ENCODE results near the gene POR. TPM values are rescaled to one million over a fixed set of nuclear protein-coding genes. Genes with fewer than 3 reads are reported as not detected.

The POR gene
- polyA plus RNA-seq, 1 of the 3 experiments (the other 2 are of a cell fraction): 68.7 TPM

- 97% methylated on average over 11 of the region's 11 CpGs for WGBS (ENCODE audit: low lambda C conversion rate)
- Histone ChIP-seq H3K4me1 (ENCODE audit: control insufficient read depth in 1 of 2, insufficient read depth in 2 of 2, low read depth in 1 of 2, low read length in 1 of 2) (peaks cover 0 to 50% of the 10 kb centered on the region in 2 experiments; a peak in 1 of 4 replicates), H3K9me3 (no peaks in the 10 kb centered on the region), H3K9ac (no peak overlapping the region), H3K27me3 (ENCODE audit: insufficient read depth) (no peaks in the 10 kb centered on the region), H3K36me3 (replicated peaks in 1 of 2; ENCODE audit: control insufficient read depth in 1 of 2, insufficient read depth in 2 of 2, low read length in 1 of 2) (no peaks in the 10 kb centered on the region), H3K9me2 (no peaks in the 10 kb centered on the region), H3K27ac (ENCODE audit: low read depth in 2 of 2, low read length in 1 of 2) (no peak overlapping the region; a peak in 1 of 4 replicates), H3F3A (replicated peaks; ENCODE audit: insufficient read depth) (no peaks in the 10 kb centered on the region), H4K20me1 (ENCODE audit: insufficient read depth) (no peaks in the 10 kb centered on the region), H2AFZ (ENCODE audit: low read depth) (no peak overlapping the region), H3K4me3 (ENCODE audit: low read depth in 2 of 2, low read length in 1 of 2) (no peak overlapping the region), H3K4me2 (no peak overlapping the region), H3K79me2 (ENCODE audit: insufficient read depth) (no peaks in the 10 kb centered on the region)
- DNase-seq: no peak
- POLR2A ChIA-PET: interaction anchor here (1.2 to 2.4 kb wide), 2 partner anchors 10 to 52 kb away, joined by 3 to 10 read pairs; partner anchors contain the start of gene POR
- CTCF ChIA-PET: interaction anchor here (0.7 to 4.0 kb wide), 6 partner anchors 8 to 101 kb away, joined by 3 to 18 read pairs (median 4); no protein-coding TSS in a partner anchor
- TF ChIP-seq RAD21 (IDR thresholded peaks at IDR 0.05; ENCODE audit: low read length) (no peak), TAF1 (IDR thresholded peaks at IDR 0.05; ENCODE audit: borderline replicate concordance, low read depth, low read length) (no peak), TEAD4 (IDR thresholded peaks at IDR 0.05; ENCODE audit: borderline replicate concordance, insufficient read depth) (no peak), FOXM1 (IDR thresholded peaks at IDR 0.05; ENCODE audit: low read depth) (no peak), MAX (IDR thresholded peaks at IDR 0.05; ENCODE audit: low read depth) (no peak), CHD2 (IDR thresholded peaks at IDR 0.05; ENCODE audit: low read length, partially characterized antibody) (no peak), NFIC (IDR thresholded peaks at IDR 0.05; ENCODE audit: borderline replicate concordance) (no peak), FOXJ3 (CRISPR knock-in tag; IDR thresholded peaks at IDR 0.05) (no peak), SMC3 (IDR thresholded peaks at IDR 0.05; ENCODE audit: low read depth, low read length) (no peak), MXI1 (IDR thresholded peaks at IDR 0.05; ENCODE audit: low read depth, low read length) (no peak), TCF12 (IDR thresholded peaks at IDR 0.05) (no peak), NRF1 (IDR thresholded peaks at IDR 0.05; ENCODE audit: low read depth, low read length) (no peak), RXRA (IDR thresholded peaks at IDR 0.05; ENCODE audit: borderline replicate concordance, low read depth) (no peak), GABPA (IDR thresholded peaks at IDR 0.05; ENCODE audit: low read depth) (no peak), FOSL2 (IDR thresholded peaks at IDR 0.05; ENCODE audit: borderline replicate concordance, low read depth) (no peak)
Measured at GRCh38 chr7:75967055-75967454, 52.1 kb downstream of the POR start.

- Histone ChIP-seq H3K27me3 (ENCODE audit: insufficient read depth) (no peaks in the 10 kb centered on the region), H3K4me2 (no peak overlapping the region), H3K9me3 (no peaks in the 10 kb centered on the region), H3K79me2 (ENCODE audit: insufficient read depth) (no peaks in the 10 kb centered on the region), H3K4me1 (ENCODE audit: control insufficient read depth in 1 of 2, insufficient read depth in 2 of 2, low read depth in 1 of 2, low read length in 1 of 2) (peaks cover 0 to 50% of the 10 kb centered on the region in 2 experiments; a peak in 1 of 4 replicates), H4K20me1 (ENCODE audit: insufficient read depth) (no peaks in the 10 kb centered on the region), H3K4me3 (ENCODE audit: low read depth in 2 of 2, low read length in 1 of 2) (no peak overlapping the region), H2AFZ (ENCODE audit: low read depth) (no peak overlapping the region), H3K9me2 (no peaks in the 10 kb centered on the region), H3K9ac (no peak overlapping the region), H3K27ac (ENCODE audit: low read depth in 2 of 2, low read length in 1 of 2) (no peak overlapping the region; a peak in 1 of 4 replicates), H3F3A (replicated peaks; ENCODE audit: insufficient read depth) (no peaks in the 10 kb centered on the region), H3K36me3 (replicated peaks in 1 of 2; ENCODE audit: control insufficient read depth in 1 of 2, insufficient read depth in 2 of 2, low read length in 1 of 2) (no peaks in the 10 kb centered on the region)
- CTCF ChIA-PET: interaction anchor here (0.7 to 4.0 kb wide), 3 partner anchors 8 to 101 kb away, joined by 3 to 18 read pairs (median 6); no protein-coding TSS in a partner anchor
- no peak for TF ChIP-seq USF2 (IDR thresholded peaks at IDR 0.05; ENCODE audit: borderline replicate concordance, low read depth, low read length)
- TF ChIP-seq FOSL2 (IDR thresholded peaks at IDR 0.05; ENCODE audit: borderline replicate concordance, low read depth): no peak
- no peak for TF ChIP-seq PBX3 (IDR thresholded peaks at IDR 0.05)
- 90% methylated on average over 10 of the region's 13 CpGs for WGBS (ENCODE audit: low lambda C conversion rate)
- POLR2A ChIA-PET: interaction anchor here (1.2 kb wide), 1 partner anchor 9 kb away, joined by 3 read pairs; no protein-coding TSS in a partner anchor
- DNase-seq: peak; percentile 45
Measured at GRCh38 chr7:75967487-75967997, 52.6 kb downstream of the POR start.
